Neuron (in vitro differentiated cells): ENCODE data around the gene PRMT3.
A peak's percentile ranks its signal among the peaks of the same experiment; 100 is the strongest.
"Not testable (repeated sequence)": the region's sequence is repeated elsewhere in the genome, so short reads cannot be mapped to it uniquely, and the experiment has no call there.

ENCODE experiments used
- H2AFZ ChIP-seq: one replicate; pipeline ENCODE4 v1.6.1; 2013; ENCODE audit warnings: low read depth, mild to moderate bottlenecking, inconsistent platforms, low read length, moderate library complexity
- H3K27me3 ChIP-seq: one replicate; pipeline ENCODE4 v1.6.1; 2013; ENCODE audit warnings: low read length; ENCODE audit not compliant: insufficient read depth
- H3K36me3 ChIP-seq: one replicate; pipeline ENCODE4 v1.6.1; 2013; ENCODE audit warnings: low read length; ENCODE audit not compliant: insufficient read depth
- H3K4me1 ChIP-seq: one replicate; pipeline ENCODE4 v1.6.1; 2013; ENCODE audit warnings: low read length; ENCODE audit not compliant: insufficient read depth
- H3K4me3 ChIP-seq: 2 replicates; pipeline ENCODE4 v1.5.1; 2013; ENCODE audit warnings: mild to moderate bottlenecking, low read length, moderate library complexity
- H3K9me3 ChIP-seq: one replicate; pipeline ENCODE4 v1.6.1; 2013; ENCODE audit warnings: low read length

The PRMT3 gene

DNA sequence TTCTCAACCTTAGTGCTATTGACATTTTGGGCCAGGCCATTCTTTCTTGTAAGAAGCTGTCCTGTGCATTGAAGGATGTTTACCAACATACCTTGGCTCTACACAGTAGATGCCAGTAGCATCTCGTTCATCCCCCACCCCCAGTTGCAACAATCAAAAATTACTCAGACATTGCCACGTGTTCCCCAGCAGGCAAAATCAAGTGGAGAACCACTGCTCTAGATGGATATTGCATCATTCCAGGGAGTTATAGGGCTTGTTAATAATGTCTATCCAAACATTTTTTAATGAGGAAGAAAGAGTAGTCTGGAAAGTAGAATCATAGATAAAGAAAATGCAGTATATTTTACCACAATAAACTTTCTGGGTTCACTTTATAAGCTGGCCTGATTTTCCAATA lies 64.1 kb downstream of the PRMT3 start:
- Histone ChIP-seq H3K9me3 (no peaks in the 10 kb centered on the region), H3K27me3 (no peaks in the 10 kb centered on the region), H3K36me3 (peaks cover 4% of the 10 kb centered on the region), H2AFZ (no peak overlapping the region), H3K4me1 (no peaks in the 10 kb centered on the region), H3K4me3 (no peak overlapping the region)

DNA sequence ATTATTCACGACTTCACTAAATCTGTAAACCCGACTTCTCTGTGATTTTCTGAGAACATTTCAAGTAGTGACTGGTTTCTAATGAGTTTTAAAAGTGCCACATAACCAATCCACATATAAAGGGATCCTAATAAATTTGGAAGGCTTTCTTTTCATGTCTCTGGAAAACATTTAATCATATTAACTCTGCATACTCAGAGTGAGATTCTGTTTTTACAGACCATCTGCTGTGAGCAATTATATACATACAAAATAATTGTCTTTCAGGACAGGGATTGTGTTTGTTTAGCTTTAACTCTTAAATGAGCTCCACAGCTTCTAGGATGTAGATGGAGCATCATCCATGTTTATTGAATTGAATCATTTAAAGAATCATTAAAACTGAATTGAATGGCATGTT lies 65.1 kb downstream of the PRMT3 start:
- no peaks in the 10 kb centered on the region for H3K4me1 ChIP-seq
- no peak overlapping the region for H2AFZ ChIP-seq
- H3K4me3 ChIP-seq = no peak overlapping the region
- H3K9me3 ChIP-seq = no peaks in the 10 kb centered on the region
- H3K27me3 ChIP-seq = no peaks in the 10 kb centered on the region
- H3K36me3 ChIP-seq = peaks cover 4% of the 10 kb centered on the region

DNA sequence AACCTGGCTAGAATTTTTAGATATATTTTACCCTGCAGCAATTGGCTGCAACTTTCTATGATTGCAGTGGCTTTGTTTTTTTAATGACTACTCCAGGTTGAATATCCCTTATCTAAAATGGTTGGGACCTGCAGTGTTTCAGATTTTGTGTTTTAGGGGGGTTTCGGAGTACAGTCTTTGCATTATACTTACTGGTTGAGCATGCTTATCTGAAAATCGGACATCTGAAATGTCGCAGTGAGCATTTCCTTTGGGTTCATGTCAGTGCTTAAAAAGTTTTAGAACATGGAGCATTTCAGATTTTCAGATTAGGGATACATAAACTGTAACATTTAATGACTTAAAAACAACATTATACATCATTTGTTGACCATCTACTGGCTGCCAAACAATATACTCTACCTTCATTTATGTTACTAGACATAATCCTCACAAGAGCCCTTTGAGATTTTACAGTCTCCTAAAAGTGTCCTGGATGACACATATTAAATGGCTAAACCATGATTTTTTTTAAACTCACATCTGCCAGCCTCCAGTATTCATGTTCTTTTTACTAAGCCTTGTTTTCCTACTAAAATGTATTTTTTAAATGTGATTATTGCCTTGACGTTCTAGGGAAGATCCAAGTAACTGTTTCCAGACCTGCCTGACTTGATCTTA lies 66.3 kb downstream of the PRMT3 start:
- H3K36me3 ChIP-seq = peaks cover 4% of the 10 kb centered on the region
- no peak overlapping the region for H2AFZ ChIP-seq
- H3K4me1 ChIP-seq = peaks cover 4% of the 10 kb centered on the region
- no peaks in the 10 kb centered on the region for H3K27me3 ChIP-seq
- no peaks in the 10 kb centered on the region for H3K9me3 ChIP-seq
- H3K4me3 ChIP-seq = no peak overlapping the region

DNA sequence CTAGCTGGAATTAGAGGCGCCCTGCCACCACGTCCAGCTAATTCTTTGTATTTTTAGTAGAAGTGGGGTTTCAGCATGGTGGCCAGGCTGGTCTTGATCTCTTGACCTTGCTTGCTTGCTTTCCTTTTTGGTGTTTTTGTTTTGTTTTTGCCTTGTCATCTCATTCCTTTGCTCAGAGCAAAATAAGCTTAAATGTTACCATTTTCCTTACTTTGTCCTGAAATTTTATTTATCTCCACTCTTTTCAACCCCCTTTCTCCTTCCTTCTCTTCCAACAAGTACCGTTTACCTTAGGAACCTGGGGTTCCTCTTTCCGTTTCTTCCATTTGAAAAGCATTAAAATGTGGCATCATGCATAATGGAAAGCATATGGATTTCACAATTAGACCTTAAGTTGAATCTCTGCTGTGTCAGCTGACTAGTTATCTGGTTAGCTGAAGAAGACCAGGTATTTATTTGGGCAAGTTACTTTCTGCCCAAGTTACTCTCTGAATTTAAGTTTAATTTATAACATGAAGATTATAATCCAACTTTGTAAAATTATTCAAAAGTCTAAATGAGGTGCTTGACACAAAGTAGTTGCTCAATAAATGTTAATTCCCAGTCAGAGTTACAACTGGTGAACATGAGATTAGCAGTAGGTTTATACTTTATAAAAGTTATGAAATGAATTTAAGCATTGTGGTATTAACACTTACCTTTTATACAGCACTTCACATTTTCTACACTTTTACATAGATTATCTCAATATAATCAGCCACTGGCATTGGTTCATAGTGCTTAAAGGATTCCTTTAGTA lies 69.7 kb downstream of the PRMT3 start:
- no peak overlapping the region for H2AFZ ChIP-seq
- no peaks in the 10 kb centered on the region for H3K9me3 ChIP-seq

DNA sequence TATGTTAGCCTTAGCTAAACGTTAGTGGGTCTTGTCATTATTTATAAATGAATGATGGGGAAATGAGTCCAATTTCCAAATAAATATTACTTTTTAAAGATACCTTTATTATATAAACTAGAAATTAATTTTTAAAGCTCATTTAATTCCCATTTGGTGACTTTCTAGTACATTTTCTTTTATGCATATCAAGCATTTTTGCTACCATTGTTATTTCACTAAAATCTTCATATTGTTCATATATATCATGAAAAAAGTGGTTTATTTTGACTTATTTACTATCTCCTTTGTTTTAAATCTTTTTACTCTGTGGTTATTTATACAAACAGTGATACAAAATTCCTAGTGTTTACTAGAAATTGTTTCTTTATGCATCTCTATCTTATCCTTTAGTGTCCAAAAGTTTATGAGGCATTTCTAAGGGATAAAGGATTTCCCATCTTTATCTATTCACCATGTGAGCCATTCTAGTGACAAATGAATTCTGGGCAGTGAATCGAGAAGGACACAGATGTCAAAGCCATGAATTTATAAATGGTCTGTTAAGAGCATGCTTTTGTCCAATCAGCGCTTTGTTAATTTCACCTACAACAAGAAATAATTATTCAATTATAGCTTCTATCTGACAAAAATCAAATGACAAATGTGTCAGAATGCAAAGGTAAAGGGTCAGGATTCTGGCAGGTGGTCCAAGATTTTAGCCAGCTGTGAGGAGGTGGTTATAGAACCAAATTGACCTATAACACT lies 70.6 kb downstream of the PRMT3 start:
- Histone ChIP-seq H3K9me3 (no peaks in the 10 kb centered on the region), H3K36me3 (peaks cover 2% of the 10 kb centered on the region), H3K4me1 (peaks cover 5% of the 10 kb centered on the region), H3K27me3 (no peaks in the 10 kb centered on the region), H2AFZ (no peak overlapping the region), H3K4me3 (no peak overlapping the region)

More for the DNA sequence above, 69.7 kb downstream of the PRMT3 start:
- H3K4me1 ChIP-seq = peaks cover 5% of the 10 kb centered on the region
- no peaks in the 10 kb centered on the region for H3K27me3 ChIP-seq
- H3K4me3 ChIP-seq = no peak overlapping the region
- H3K36me3 ChIP-seq = peaks cover 4% of the 10 kb centered on the region

DNA sequence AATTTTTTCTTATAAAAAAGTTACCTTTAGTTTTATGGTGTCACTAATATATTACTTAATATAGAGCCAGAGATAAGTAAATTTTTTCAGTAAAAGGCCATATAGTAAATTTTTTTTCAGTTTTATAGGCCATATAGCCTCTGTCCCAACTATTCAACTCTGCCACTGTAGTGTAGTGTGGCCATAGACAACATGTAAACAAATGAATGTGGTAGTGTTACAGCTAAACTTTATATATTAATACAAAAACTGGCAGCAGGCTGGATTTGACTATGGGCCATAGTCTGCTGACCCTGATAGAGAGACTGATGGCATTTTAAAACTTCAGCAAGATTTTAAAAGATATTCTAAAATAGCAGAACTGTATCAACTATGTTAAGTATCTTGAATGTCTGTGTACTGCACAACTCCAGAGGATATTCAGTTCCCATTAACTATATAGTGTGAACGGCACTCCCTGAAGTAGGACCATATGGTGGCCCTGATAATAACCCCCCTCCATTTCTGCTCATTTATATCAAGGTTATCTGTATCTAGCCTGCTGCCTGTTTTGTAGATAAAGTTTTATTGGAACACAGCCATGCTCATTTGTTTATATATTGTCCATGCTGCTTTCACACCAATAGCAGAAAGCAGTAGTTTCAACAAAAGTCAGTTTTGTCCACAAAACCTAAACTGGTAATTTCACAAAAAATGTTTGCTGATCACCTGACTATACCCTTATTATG lies 71.6 kb downstream of the PRMT3 start:
- Histone ChIP-seq H2AFZ (no peak overlapping the region), H3K4me3 (no peak overlapping the region), H3K36me3 (no peaks in the 10 kb centered on the region), H3K27me3 (no peaks in the 10 kb centered on the region), H3K9me3 (no peaks in the 10 kb centered on the region), H3K4me1 (peaks cover 5% of the 10 kb centered on the region)

DNA sequence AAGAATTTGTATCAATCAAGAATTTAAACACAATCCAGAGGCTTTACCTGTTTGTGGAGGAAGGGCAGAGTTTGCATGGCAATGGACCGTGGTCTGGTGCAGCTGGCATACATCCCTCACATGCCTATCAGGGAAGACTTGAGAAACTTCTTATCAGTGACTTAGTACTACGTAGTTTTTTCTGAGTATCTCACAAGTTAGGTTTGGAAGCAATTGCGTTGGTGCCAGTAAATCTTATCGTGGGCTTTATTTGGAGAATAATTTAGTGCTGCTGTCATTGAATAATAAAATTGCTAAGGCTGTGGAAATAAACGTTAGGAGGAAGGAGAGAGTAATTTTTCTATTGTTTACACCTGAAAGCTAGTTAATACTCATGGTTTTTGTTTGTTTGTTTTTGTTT lies 72.3 kb downstream of the PRMT3 start:
- H3K27me3 ChIP-seq = no peaks in the 10 kb centered on the region
- H3K4me1 ChIP-seq = peaks cover 5% of the 10 kb centered on the region
- H3K9me3 ChIP-seq = no peaks in the 10 kb centered on the region
- no peak overlapping the region for H3K4me3 ChIP-seq
- H2AFZ ChIP-seq = no peak overlapping the region
- no peaks in the 10 kb centered on the region for H3K36me3 ChIP-seq

DNA sequence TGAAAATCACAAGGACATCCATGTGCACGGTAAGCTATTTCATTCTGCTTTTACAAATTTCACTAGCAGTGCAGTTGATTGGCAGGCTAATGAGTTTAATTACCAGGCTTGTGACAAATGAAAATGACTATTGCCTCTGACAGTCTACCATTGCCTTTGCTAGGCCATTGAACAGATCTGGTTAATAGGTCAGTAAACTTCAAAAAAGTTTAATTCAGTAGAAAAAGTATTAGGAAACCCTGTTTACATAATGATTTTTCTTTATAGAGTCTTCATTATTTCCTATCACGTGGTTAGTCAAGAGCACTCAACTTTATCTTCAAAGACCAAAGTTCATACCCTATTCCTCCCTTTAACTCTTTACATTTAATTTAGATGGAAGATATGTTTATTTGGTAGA lies 77.0 kb downstream of the PRMT3 start:
- no peak overlapping the region for H2AFZ ChIP-seq
- no peaks in the 10 kb centered on the region for H3K27me3 ChIP-seq
- H3K9me3 ChIP-seq = no peaks in the 10 kb centered on the region
- no peaks in the 10 kb centered on the region for H3K36me3 ChIP-seq
- H3K4me3 ChIP-seq = no peak overlapping the region
- H3K4me1 ChIP-seq = peaks cover 2% of the 10 kb centered on the region

DNA sequence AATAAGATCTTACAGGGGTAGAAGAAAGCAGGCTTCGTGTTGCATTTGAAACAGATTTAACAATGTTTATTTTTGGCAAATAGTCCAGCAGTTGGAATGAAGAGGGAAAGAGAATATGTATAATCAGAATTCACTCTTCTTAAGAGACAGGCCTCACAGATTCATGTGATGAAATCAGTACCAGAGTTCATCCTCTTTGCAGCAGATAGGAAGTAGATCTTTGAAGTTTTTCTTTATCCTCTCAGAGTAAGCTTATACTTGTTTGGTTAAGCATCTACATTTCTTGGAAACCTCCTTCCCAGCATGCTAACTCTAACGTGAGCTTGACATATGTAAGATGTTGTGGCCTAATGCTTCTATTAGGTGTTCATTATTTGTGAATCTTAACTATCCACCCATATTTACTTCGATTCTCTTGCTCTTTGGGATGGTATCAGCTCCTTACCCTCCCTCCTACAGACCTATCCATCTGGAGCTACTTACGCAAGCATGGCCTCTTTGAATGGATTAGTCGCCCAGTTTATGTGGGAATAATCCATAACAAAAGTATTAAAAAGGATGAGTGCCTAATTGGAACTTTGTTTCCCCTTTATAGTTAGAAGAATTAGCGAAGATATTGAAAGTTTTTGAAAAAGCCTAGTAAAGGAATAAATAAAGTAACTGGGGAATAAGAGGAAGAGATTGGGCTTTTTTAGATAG lies 80.1 kb downstream of the PRMT3 start:
- Histone ChIP-seq H2AFZ (no peak overlapping the region), H3K36me3 (no peaks in the 10 kb centered on the region), H3K4me3 (no peak overlapping the region), H3K9me3 (no peaks in the 10 kb centered on the region), H3K27me3 (no peaks in the 10 kb centered on the region), H3K4me1 (no peaks in the 10 kb centered on the region)

DNA sequence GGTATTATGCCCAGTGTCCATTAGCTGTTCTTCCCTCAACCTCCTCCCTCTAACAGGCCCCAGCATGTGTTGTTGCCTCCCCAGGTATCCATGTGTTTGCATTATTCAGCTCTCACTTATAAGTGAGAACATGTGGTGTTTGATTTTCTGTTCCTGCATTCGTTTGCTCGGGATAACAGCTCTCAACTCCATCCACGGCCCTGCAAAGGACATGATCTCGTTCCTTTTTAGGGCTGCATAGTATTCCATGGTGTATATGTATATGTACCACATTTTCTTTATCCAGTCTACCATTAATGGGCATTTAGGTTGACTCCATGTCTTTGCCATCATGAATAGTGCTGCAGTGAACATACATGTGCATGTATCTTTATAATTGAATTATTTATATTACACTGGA lies 82.8 kb downstream of the PRMT3 start:
- Histone ChIP-seq H3K4me1 (peaks cover 15% of the 10 kb centered on the region), H3K36me3 (no peaks in the 10 kb centered on the region), H3K27me3 (no peaks in the 10 kb centered on the region), H3K4me3 (no peak overlapping the region), H3K9me3 (no peaks in the 10 kb centered on the region), H2AFZ (no peak overlapping the region)

DNA sequence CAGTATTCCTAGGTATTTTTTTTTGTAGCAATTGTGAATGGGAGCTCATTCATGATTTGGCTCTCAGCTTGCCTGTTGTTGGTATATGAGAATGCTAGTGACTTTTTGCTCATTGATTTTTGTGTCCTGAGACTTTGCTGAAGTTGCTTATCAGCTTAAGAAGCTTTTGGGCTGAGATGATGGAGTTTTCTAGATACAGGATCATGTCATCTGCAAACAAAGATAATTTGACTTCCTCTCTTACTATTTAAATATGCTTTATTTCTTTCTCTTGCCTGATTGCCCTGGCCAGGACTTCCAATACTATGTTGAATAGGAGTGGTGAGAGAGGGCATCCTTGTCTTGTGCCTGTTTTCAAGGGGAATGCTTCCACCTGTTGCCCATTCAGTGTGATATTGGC lies 84.4 kb downstream of the PRMT3 start:
- H3K36me3 ChIP-seq, H3K4me3 ChIP-seq, H3K9me3 ChIP-seq, H3K27me3 ChIP-seq, H2AFZ ChIP-seq: not testable (repeated sequence)
- H3K4me1 ChIP-seq = peaks cover 15% of the 10 kb centered on the region

DNA sequence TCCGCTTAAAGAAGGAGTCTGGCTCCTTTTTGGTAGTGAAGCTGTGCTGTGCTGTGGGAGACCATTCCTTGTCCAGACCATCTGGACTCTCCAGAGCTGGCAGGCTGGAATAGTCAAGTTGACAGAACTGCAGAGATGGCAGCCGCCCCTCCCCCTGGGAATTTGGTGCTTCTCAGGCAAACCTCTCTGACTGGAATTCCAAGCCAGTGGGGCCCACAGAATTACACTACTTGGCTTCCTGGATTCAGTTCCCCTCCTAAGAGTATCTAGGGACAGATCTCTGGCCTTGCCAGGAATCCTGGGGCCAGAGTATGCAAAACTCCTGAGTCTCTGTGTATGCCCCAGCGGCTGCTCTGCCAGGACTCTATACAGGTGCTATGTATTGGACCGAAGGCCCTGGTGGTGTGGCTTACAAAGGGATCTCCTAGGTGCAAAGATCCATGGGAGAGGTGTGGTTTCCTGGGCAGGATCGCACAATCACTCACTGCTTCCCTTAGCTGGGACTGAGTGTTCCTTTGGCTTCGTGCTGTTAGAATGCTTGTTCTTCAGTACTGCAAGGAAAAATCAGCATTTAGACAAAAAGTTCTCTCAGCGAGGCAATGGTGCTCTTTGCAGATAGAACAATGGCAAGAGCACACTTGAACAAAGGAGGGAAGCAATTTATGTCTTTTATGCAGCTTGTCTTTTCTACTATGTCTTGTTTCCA lies 86.8 kb downstream of the PRMT3 start:
- no peaks in the 10 kb centered on the region for H3K27me3 ChIP-seq
- no peaks in the 10 kb centered on the region for H3K36me3 ChIP-seq
- peak overlapping the region; percentile 57 for H2AFZ ChIP-seq
- peaks cover 15% of the 10 kb centered on the region for H3K4me1 ChIP-seq
- H3K4me3 ChIP-seq = peak overlapping the region; percentile 1
- no peaks in the 10 kb centered on the region for H3K9me3 ChIP-seq
